Nephron (organoid): ENCODE data around the gene USO1.
A peak's percentile ranks its signal among the peaks of the same experiment; 100 is the strongest.
"Not testable (repeated sequence)": the region's sequence is repeated elsewhere in the genome, so short reads cannot be mapped to it uniquely, and the experiment has no call there.

Experiments
- H3K27ac Mint-ChIP-seq, 3 experiments: 2 replicates each; pipeline ENCODE4 v1.8.0; 2020; ENCODE audit warnings: mixed read lengths in 3 of 3, mild to moderate bottlenecking in 2 of 3, moderate library complexity in 1 of 3
- H3K27me3 Mint-ChIP-seq: 2 replicates; pipeline ENCODE4 v1.8.0; 2021; ENCODE audit warnings: low read depth, mild to moderate bottlenecking, moderate library complexity, mixed read lengths
- H3K36me3 Mint-ChIP-seq: 2 replicates; pipeline ENCODE4 v1.8.0; 2020; ENCODE audit warnings: low read depth, mixed read lengths
- H3K4me1 Mint-ChIP-seq: 2 replicates; pipeline ENCODE4 v1.8.0; 2020; ENCODE audit warnings: mixed read lengths
- H3K4me3 Mint-ChIP-seq, 3 experiments: 2 replicates each; pipeline ENCODE4 v1.8.0; 2020; ENCODE audit warnings: mild to moderate bottlenecking in 3 of 3, mixed read lengths in 3 of 3, moderate library complexity in 2 of 3
- H3K9me3 Mint-ChIP-seq: 2 replicates; pipeline ENCODE4 v1.8.0; 2020; ENCODE audit warnings: mixed read lengths
- TF ChIP-seq, protein P1 (sequence below), 3 experiments: fragments of 200-600 bp; sonication (generic); IDR thresholded peaks; one replicate each; pipeline ENCODE4 v1.5.0; 2021; ENCODE audit warnings: antibody characterized with exemption in 3 of 3; ENCODE audit not compliant: unreplicated experiment in 3 of 3

Gene USO1

DNA sequence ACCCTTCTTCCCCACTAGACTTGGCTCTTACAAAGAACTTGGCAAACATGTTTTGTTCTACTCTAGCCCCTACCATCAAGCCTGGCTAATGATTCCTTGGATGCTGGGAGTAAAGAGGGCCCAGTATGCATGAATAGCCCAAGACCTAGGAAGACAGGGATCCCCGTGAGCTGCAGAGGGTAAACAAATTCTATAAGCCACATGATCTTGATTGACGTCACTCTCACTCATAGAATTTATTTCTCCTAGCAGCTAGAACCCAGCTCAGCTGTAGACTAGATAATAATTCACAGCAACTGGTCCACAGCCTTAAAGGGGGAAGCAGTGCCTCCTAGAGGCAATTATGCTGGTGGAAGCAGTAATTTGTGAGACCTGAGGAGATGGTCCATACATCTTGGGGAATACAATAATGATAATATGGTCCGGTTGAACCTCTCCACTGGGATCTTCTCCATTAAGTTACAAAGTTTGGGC, 16.1 kb upstream of the USO1 start:
- Mint-ChIP-seq H3K9me3 (no peaks in the 10 kb centered on the region), H3K27me3 (no peaks in the 10 kb centered on the region), H3K4me3 (no peak overlapping the region), H3K27ac (peak overlapping the region in 2 of 3 experiments; percentile 60 to 85), H3K4me1 (peaks cover 4% of the 10 kb centered on the region), H3K36me3 (peaks cover 10% of the 10 kb centered on the region)
- TF ChIP-seq, protein P1, sequence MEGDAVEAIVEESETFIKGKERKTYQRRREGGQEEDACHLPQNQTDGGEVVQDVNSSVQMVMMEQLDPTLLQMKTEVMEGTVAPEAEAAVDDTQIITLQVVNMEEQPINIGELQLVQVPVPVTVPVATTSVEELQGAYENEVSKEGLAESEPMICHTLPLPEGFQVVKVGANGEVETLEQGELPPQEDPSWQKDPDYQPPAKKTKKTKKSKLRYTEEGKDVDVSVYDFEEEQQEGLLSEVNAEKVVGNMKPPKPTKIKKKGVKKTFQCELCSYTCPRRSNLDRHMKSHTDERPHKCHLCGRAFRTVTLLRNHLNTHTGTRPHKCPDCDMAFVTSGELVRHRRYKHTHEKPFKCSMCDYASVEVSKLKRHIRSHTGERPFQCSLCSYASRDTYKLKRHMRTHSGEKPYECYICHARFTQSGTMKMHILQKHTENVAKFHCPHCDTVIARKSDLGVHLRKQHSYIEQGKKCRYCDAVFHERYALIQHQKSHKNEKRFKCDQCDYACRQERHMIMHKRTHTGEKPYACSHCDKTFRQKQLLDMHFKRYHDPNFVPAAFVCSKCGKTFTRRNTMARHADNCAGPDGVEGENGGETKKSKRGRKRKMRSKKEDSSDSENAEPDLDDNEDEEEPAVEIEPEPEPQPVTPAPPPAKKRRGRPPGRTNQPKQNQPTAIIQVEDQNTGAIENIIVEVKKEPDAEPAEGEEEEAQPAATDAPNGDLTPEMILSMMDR (IDR thresholded peaks at IDR 0.05; ENCODE audit: unreplicated experiment in 3 of 3): peak in 2 of 3 experiments; percentile 22 to 45

DNA sequence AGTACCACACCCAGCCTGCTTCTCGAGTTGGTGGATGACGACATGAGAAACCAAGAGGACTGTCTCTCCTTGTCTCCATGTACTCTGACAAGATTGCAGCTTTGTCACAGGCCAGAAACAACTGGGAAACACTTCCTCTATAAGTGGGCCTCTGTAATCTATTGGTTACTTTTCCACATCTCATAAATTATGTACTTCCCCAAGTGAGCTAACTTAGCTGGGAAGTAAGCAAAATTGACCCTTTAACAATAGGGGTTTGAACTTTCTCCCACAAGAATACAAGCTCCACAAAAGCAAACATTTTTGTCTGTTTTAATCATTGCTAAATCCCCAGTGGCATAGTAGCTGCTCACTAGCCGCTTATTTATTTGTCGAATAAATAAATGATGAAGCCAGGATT, 14.1 kb upstream of the USO1 start:
- TF ChIP-seq, protein P1 (IDR thresholded peaks at IDR 0.05; ENCODE audit: unreplicated experiment in 3 of 3): no peak
- Mint-ChIP-seq H3K36me3 (peaks cover 10% of the 10 kb centered on the region), H3K27ac (no peak overlapping the region), H3K9me3 (no peaks in the 10 kb centered on the region), H3K27me3 (no peaks in the 10 kb centered on the region), H3K4me3 (no peak overlapping the region), H3K4me1 (peaks cover 15% of the 10 kb centered on the region)

DNA sequence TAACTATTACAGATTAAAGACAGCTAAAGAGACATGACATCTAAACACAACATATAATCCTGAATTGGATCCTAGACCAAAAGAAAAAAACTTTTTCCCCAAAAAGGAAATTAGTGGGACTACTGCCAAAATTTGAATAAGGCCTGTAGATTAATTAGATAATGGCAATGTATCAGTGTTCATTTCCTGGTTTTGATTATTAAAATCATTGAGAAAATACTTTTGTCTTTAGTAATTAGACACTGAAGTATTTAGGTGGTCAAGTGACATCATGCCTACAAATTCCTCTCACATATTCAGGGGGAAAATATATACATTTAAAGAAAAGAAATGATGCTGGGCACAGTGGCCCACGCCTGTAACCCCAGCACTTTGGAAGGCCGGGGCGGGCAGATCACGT, 10.4 kb upstream of the USO1 start:
- Mint-ChIP-seq H3K36me3 (peaks cover 15% of the 10 kb centered on the region), H3K4me1 (peaks cover 31% of the 10 kb centered on the region), H3K27me3 (peaks cover 4% of the 10 kb centered on the region), H3K9me3 (no peaks in the 10 kb centered on the region), H3K27ac (no peak overlapping the region), H3K4me3 (no peak overlapping the region)
- TF ChIP-seq, protein P1 (IDR thresholded peaks at IDR 0.05; ENCODE audit: unreplicated experiment in 3 of 3): no peak

- TF ChIP-seq, protein P1 (IDR thresholded peaks at IDR 0.05; ENCODE audit: unreplicated experiment in 3 of 3): no peak
- Mint-ChIP-seq H3K4me1 (peaks cover 31% of the 10 kb centered on the region), H3K4me3 (no peak overlapping the region), H3K27ac (peak overlapping the region in 1 of 3 experiments; percentile 80), H3K9me3 (no peaks in the 10 kb centered on the region), H3K36me3 (peaks cover 18% of the 10 kb centered on the region), H3K27me3 (peaks cover 4% of the 10 kb centered on the region)
Observed at GRCh38 chr4:75714704-75715103, 9.7 kb upstream of the USO1 start.

- Mint-ChIP-seq H3K36me3 (peaks cover 18% of the 10 kb centered on the region), H3K4me1 (peaks cover 31% of the 10 kb centered on the region), H3K9me3 (no peaks in the 10 kb centered on the region), H3K4me3 (no peak overlapping the region), H3K27me3 (peaks cover 4% of the 10 kb centered on the region), H3K27ac (peak overlapping the region in 1 of 3 experiments; percentile 80)
- TF ChIP-seq, protein P1 (IDR thresholded peaks at IDR 0.05; ENCODE audit: unreplicated experiment in 3 of 3): no peak
Observed at GRCh38 chr4:75715105-75715799, 9.1 kb upstream of the USO1 start.

- Mint-ChIP-seq H3K4me1 (peaks cover 31% of the 10 kb centered on the region), H3K27ac (peak overlapping the region in 1 of 3 experiments; percentile 80), H3K36me3 (peaks cover 18% of the 10 kb centered on the region)
- H3K4me3 Mint-ChIP-seq, H3K9me3 Mint-ChIP-seq, H3K27me3 Mint-ChIP-seq: not testable (repeated sequence)
Observed at GRCh38 chr4:75716054-75716453, 8.3 kb upstream of the USO1 start.
